Activated naive CD4-positive, alpha-beta T cell treated with anti-CD3 and anti-CD28 coated beads, Interleukin-2, amount 50 U/mL, for 24 hours (primary cell): ENCODE data around the gene FAM193A.
"Not testable (repeated sequence)": the region's sequence is repeated elsewhere in the genome, so short reads cannot be mapped to it uniquely, and the experiment has no call there.

Source experiments
- H3K27ac Mint-ChIP-seq: one replicate; pipeline ENCODE4 v1.8.0; 2021; ENCODE audit warnings: mild to moderate bottlenecking, mixed read lengths
- H3K27me3 Mint-ChIP-seq: one replicate; pipeline ENCODE4 v1.8.0; 2021; ENCODE audit warnings: mixed read lengths
- H3K36me3 Mint-ChIP-seq: one replicate; pipeline ENCODE4 v1.8.0; 2021; ENCODE audit warnings: mixed read lengths
- H3K4me1 Mint-ChIP-seq: one replicate; pipeline ENCODE4 v1.8.0; 2021; ENCODE audit warnings: mixed read lengths
- H3K4me3 Mint-ChIP-seq: one replicate; pipeline ENCODE4 v1.8.0; 2021; ENCODE audit warnings: mild to moderate bottlenecking, mixed read lengths
- H3K9me3 Mint-ChIP-seq: one replicate; pipeline ENCODE4 v1.8.0; 2021; ENCODE audit warnings: mixed read lengths

Gene FAM193A

GRCh38 chr4:2663275-2663674, 126.8 kb downstream of the FAM193A start:
- no peak overlapping the region for H3K4me3 Mint-ChIP-seq
- H3K4me1 Mint-ChIP-seq: peaks cover 27% of the 10 kb centered on the region
- no peak overlapping the region for H3K27ac Mint-ChIP-seq
- no peaks in the 10 kb centered on the region for H3K27me3 Mint-ChIP-seq
- no peaks in the 10 kb centered on the region for H3K9me3 Mint-ChIP-seq
- H3K36me3 Mint-ChIP-seq: peaks cover 21% of the 10 kb centered on the region

DNA sequence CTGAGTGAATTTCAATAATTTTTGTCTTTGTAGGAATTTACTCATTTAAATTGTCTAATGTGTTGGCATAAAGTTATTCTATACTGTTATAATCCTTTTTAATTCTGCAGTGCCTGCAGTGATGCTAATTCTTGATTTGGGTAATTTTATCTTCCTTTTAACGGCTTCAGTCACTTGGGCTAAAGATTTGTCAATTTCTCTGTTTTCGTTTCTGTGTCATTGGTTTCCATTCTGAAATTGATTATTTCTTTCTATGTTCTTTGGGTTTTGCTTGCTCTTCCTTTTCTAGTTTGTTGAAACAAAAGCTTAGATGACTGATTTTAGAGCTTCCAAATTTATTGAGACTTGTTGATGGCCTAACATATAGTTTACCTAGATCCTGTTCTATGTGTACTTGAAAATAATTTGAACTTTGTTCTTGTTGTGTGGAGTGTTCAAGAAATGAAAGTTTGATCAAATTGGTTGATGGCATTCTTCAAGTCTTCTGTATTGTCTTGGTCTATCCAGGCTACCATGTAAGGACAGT, 130.3 kb downstream of the FAM193A start:
- no peaks in the 10 kb centered on the region for H3K9me3 Mint-ChIP-seq
- H3K4me1 Mint-ChIP-seq: peaks cover 50% of the 10 kb centered on the region
- H3K27me3 Mint-ChIP-seq: no peaks in the 10 kb centered on the region
- H3K36me3 Mint-ChIP-seq: peaks cover 31% of the 10 kb centered on the region
- H3K27ac Mint-ChIP-seq: peak overlapping the region; percentile 73
- H3K4me3 Mint-ChIP-seq: peak overlapping the region; percentile 34

DNA sequence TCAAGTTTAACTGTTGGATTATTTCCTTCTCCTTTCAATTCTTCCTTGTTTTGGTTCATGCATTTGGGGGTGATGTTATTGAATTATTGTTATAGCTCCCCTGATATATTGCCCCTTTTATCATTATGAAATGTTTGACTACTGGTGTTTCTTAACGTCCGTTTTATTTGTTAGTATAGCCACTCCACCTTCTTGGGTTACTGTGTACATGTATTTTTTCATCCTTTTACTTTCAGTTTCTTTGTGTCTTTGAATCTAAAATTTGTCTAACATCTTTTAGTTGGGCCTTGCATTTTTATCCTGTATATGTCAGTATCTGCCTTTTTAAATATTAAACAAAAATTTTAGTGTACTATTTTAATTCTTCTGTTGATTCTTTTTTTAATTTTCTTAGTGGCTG, 131.0 kb downstream of the FAM193A start:
- H3K27ac Mint-ChIP-seq: peak overlapping the region; percentile 81
- H3K4me3 Mint-ChIP-seq: peak overlapping the region; percentile 75
- peaks cover 34% of the 10 kb centered on the region for H3K36me3 Mint-ChIP-seq
- H3K4me1 Mint-ChIP-seq: peaks cover 55% of the 10 kb centered on the region
- H3K27me3 Mint-ChIP-seq: no peaks in the 10 kb centered on the region
- no peaks in the 10 kb centered on the region for H3K9me3 Mint-ChIP-seq

DNA sequence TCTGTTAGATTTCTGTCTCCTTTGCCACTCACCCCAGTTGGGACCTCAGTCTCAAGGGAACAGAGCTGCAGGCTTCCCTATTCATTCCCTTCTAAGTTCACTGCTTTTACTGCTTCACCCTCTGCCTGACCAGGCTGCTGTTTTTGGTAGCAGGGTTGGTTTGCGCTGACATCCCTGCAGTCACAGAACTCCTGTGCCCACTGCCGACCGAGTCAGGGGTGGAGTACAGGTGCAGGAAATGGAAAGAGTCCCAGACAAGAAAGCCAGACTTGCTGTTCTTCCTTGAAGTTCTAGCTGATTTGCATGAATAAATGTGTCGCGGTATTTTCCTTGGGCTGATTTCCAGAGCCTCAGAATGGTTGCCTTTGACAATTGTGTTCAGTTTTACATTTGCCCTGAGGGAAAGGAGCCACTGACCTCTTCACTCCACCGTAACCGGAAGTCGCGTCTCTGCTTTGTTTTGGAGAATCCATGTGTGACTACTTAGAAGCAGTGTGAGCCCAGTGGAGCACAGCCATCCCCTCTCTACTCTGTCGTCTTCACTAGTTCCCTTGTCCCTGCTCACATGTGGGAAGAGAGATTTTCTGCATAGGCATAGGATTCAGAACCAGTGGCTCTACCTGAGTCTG, 134.9 kb downstream of the FAM193A start:
- Mint-ChIP-seq H3K4me1 (peaks cover 54% of the 10 kb centered on the region), H3K4me3 (no peak overlapping the region), H3K9me3 (no peaks in the 10 kb centered on the region), H3K27me3 (no peaks in the 10 kb centered on the region), H3K27ac (no peak overlapping the region), H3K36me3 (peaks cover 34% of the 10 kb centered on the region)

GRCh38 chr4:2672082-2672481, 135.6 kb downstream of the FAM193A start:
- no peaks in the 10 kb centered on the region for H3K27me3 Mint-ChIP-seq
- peaks cover 49% of the 10 kb centered on the region for H3K4me1 Mint-ChIP-seq
- H3K27ac Mint-ChIP-seq: no peak overlapping the region
- H3K9me3 Mint-ChIP-seq: no peaks in the 10 kb centered on the region
- peaks cover 37% of the 10 kb centered on the region for H3K36me3 Mint-ChIP-seq
- H3K4me3 Mint-ChIP-seq: no peak overlapping the region

GRCh38 chr4:2672700-2673099, 136.3 kb downstream of the FAM193A start:
- Mint-ChIP-seq H3K27me3 (no peaks in the 10 kb centered on the region), H3K4me3 (no peak overlapping the region), H3K27ac (peak overlapping the region; percentile 67), H3K36me3 (peaks cover 38% of the 10 kb centered on the region), H3K9me3 (no peaks in the 10 kb centered on the region), H3K4me1 (peaks cover 45% of the 10 kb centered on the region)

GRCh38 chr4:2673157-2673556, 136.7 kb downstream of the FAM193A start:
- H3K9me3 Mint-ChIP-seq: no peaks in the 10 kb centered on the region
- H3K27me3 Mint-ChIP-seq: no peaks in the 10 kb centered on the region
- no peak overlapping the region for H3K27ac Mint-ChIP-seq
- peaks cover 45% of the 10 kb centered on the region for H3K4me1 Mint-ChIP-seq
- H3K36me3 Mint-ChIP-seq: peaks cover 39% of the 10 kb centered on the region
- H3K4me3 Mint-ChIP-seq: no peak overlapping the region

GRCh38 chr4:2679762-2680161, 143.3 kb downstream of the FAM193A start:
- not testable (repeated sequence) for H3K27me3 Mint-ChIP-seq, H3K27ac Mint-ChIP-seq, H3K4me3 Mint-ChIP-seq, H3K9me3 Mint-ChIP-seq
- peaks cover 34% of the 10 kb centered on the region for H3K36me3 Mint-ChIP-seq
- H3K4me1 Mint-ChIP-seq: peaks cover 45% of the 10 kb centered on the region

GRCh38 chr4:2684486-2684885, 148.0 kb downstream of the FAM193A start:
- no peak overlapping the region for H3K27ac Mint-ChIP-seq

DNA sequence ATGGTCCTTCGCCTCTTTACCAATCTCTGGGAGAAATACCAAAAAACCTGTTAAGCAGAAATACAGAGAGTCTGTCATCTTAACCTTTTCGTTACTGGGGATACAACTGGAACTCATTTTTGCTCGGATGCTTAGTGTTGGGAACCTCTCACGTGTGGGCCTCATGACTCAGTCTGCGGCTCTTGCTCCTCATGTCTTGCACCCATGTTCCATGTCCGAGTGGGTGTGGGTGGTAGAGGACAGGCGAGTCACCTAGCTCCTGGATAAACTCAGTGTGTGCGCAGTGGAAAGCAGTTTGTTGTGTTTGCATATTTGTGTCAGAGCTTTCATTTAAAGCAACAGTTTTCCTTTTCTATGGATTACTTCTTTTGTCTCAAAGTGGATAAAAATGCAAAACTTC, 149.1 kb downstream of the FAM193A start:
- H3K27me3 Mint-ChIP-seq: no peaks in the 10 kb centered on the region
- H3K4me1 Mint-ChIP-seq: peaks cover 31% of the 10 kb centered on the region
- no peak overlapping the region for H3K27ac Mint-ChIP-seq
- H3K36me3 Mint-ChIP-seq: peaks cover 23% of the 10 kb centered on the region
- no peaks in the 10 kb centered on the region for H3K9me3 Mint-ChIP-seq
- no peak overlapping the region for H3K4me3 Mint-ChIP-seq

More at GRCh38 chr4:2684486-2684885, 148.0 kb downstream of the FAM193A start:
- H3K36me3 Mint-ChIP-seq: peaks cover 23% of the 10 kb centered on the region
- H3K4me1 Mint-ChIP-seq: peaks cover 28% of the 10 kb centered on the region
- H3K9me3 Mint-ChIP-seq: no peaks in the 10 kb centered on the region
- no peaks in the 10 kb centered on the region for H3K27me3 Mint-ChIP-seq
- H3K4me3 Mint-ChIP-seq: no peak overlapping the region

DNA sequence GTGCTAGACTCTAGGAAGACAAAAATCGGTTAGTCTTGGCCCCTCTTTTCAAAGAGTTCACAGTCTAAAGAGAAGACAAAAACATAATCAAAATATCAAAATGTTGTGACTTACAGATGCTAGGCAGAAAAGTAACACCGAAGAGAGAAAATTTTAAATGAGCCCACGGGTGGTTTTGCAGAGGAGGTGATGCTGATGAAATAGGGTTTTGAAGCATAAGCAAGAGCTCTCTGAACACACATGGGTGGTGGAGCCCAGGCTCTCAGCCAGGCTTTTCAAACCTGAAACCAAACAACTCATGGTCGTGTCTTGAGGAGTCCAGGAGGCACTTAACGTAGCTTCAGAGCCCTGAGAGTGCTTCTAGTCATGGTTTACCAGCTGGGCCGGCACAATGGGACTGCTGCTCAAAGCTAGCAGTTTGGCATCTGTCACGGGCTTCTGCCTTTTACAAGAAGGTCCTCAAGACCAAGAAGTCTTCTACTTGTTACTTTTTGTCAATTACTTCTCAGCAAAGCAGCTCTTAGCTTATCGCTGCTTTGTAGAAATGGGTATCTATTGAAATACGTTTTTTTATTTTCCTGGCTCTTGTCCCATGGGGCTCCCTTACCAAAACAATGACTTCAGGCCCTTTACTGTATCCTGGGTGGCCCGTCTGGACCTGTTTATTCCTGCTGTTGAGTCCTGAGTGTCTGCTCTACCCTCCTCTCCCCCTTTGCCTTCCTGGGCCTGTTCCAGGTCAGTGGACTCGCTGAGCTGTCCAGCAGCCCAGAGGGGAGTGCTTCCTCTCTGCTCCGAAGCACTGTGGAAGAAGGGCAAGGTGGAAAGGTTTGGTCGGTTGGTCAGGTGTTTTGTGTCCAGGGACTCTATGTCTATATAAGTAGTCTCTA, 150.2 kb downstream of the FAM193A start:
- Mint-ChIP-seq H3K4me3 (no peak overlapping the region), H3K4me1 (peaks cover 30% of the 10 kb centered on the region), H3K36me3 (peaks cover 17% of the 10 kb centered on the region), H3K27me3 (no peaks in the 10 kb centered on the region), H3K9me3 (no peaks in the 10 kb centered on the region), H3K27ac (no peak overlapping the region)

DNA sequence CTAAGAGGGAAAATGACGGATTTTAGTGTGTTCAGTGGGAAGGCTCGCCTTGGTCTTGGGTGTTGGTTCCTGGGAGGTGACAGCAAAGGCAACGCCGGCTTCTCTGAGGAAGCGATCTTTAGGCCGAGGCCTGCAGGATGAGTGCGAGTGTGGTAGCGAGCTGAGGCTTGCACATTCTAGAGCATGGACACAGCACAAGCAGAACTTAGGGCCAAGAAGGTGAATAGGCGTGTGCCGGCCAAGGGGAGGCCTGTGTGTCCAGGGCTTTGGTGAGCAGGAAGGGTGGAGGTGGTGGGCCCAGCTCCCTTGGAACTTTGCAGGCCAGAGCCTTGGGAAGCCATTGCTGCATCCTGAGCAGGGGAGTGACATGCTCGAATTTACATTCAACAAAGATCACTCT, 151.8 kb downstream of the FAM193A start:
- Mint-ChIP-seq H3K4me3 (no peak overlapping the region), H3K27ac (peak overlapping the region; percentile 2), H3K4me1 (peaks cover 30% of the 10 kb centered on the region), H3K9me3 (no peaks in the 10 kb centered on the region), H3K36me3 (peaks cover 17% of the 10 kb centered on the region), H3K27me3 (no peaks in the 10 kb centered on the region)

GRCh38 chr4:2688697-2689096, 152.2 kb downstream of the FAM193A start:
- Mint-ChIP-seq H3K4me1 (peaks cover 29% of the 10 kb centered on the region), H3K4me3 (no peak overlapping the region), H3K27ac (no peak overlapping the region), H3K9me3 (no peaks in the 10 kb centered on the region), H3K27me3 (no peaks in the 10 kb centered on the region), H3K36me3 (peaks cover 19% of the 10 kb centered on the region)

- no peak overlapping the region for H3K27ac Mint-ChIP-seq
- no peak overlapping the region for H3K4me3 Mint-ChIP-seq
- no peaks in the 10 kb centered on the region for H3K27me3 Mint-ChIP-seq
- peaks cover 18% of the 10 kb centered on the region for H3K36me3 Mint-ChIP-seq
- H3K4me1 Mint-ChIP-seq: peaks cover 25% of the 10 kb centered on the region
- no peaks in the 10 kb centered on the region for H3K9me3 Mint-ChIP-seq
Observed at GRCh38 chr4:2689114-2689513, 152.7 kb downstream of the FAM193A start.

- no peaks in the 10 kb centered on the region for H3K9me3 Mint-ChIP-seq
- no peak overlapping the region for H3K4me3 Mint-ChIP-seq
- peaks cover 17% of the 10 kb centered on the region for H3K36me3 Mint-ChIP-seq
- H3K4me1 Mint-ChIP-seq: peaks cover 25% of the 10 kb centered on the region
- H3K27ac Mint-ChIP-seq: peak overlapping the region; percentile 83
- no peaks in the 10 kb centered on the region for H3K27me3 Mint-ChIP-seq
Observed at GRCh38 chr4:2689825-2690700, 153.6 kb downstream of the FAM193A start.
